ENCODE measurements around the gene ZNF83. TPM values are rescaled to one million over a fixed set of nuclear protein-coding genes. Genes with fewer than 3 reads are reported as not detected.
"Not testable (repeated sequence)": the region's sequence is repeated elsewhere in the genome, so short reads cannot be mapped to it uniquely, and the experiment has no call there.

Gene ZNF83
- total RNA-seq, 1 experiment from 2014 or later, result 34.6 TPM

DNA sequence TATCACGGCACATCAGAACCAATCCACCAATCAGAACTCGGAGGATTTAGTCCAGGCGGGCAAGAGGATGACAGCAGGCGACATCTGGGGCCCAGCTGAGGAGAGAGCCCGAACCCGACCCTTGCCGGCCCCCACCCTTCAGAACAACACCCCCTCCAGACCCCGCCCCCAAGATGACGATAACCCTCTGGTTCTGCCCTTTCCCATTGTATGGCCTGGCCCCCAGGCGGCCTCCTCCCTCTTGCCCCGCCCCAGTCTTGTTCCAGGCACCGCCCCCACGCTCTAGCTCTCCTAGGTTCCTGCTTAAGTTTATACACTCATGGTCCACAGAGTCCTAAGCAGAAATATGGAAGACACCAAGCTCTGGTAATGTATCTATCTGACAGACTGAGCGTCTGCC is 2.8 kb upstream of the ZNF83 start:
- DNase-seq (ENCODE audit: extremely low read depth, low read depth), result no peak

DNA sequence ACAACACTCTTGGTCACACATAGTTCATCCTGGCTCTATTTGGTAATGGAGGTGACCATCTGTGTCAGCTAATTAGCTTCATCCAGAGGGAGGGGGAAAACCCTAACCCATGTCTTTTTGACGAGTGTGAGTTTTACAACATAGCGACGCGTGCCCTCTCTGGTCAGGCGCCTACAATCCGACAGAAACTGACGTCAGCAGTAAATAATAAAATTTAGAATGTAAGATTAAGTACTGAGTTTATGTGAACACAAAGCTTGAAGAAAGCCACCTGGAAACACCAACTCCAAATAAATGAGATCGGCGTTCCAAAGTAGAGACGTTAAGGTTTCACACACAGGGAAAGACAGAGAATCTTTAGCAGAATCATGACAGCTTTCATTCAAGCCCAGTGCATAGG is 1.8 kb upstream of the ZNF83 start:
- no peak for DNase-seq (ENCODE audit: extremely low read depth, low read depth)

DNA sequence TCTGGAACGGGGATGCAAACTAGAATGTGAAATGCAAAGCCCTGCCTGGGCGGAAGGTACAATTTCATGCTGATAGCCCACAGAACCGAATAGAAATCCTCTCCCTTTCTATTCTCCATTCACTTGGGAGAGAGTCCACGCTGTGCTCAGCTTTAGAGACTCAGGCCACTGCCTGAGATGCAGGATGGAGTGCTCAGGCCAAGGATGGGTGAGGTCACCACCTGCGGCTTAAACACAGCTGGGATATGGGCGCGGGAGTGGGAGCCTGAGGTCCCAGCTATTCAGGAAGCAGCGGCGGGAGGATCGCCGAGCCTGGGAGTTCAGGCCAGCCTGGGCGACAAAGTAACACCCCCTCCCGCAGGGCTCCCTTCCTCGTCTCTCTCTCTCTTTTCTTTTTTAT is 446 bp upstream of the ZNF83 start:
- no peak for DNase-seq (ENCODE audit: extremely low read depth, low read depth)

DNA sequence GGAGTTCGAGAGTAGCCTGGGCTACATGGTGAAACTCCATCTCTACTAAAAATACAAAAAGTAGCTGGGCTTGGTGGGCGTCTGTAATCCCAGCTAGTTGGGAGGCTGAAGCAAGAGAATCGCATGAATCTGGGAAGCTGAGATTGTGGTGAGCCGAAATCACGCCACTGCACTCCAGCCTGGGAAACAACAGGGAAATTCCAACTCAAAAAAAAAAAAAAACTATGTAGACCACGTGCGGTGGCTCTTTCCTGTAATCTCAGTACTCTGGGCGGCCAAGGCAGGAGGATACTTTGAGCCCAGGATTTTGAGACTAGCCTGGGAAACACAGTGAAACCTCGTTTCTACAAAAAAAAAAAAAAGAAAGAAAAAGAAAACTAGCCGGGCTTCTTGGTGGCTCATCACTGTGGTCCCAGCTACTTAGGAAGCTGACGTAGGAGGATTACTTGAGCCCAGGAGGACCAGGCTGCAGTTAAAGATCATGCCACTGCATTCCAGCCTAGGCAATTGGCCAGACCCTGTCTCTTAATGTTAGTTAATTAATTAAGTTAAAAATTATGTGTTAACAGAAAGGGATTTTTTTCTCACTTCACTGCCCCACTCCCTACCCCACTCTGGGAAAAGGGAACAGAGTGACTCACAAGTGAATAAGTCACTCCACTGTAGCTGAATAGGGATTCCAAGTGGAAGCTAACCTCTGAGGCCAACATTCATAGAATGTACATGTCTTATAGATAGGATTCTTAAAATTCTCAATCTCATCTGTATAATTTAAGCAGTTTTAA is 2.2 kb downstream of the ZNF83 start:
- no peak for DNase-seq (ENCODE audit: extremely low read depth, low read depth)

- not testable (repeated sequence) for DNase-seq (ENCODE audit: extremely low read depth, low read depth)
Observed at GRCh38 chr19:52627441-52627840, 10.7 kb downstream of the ZNF83 start.

GRCh38 chr19:52626915-52627314 is 11.2 kb downstream of the ZNF83 start:
- no peak for DNase-seq (ENCODE audit: extremely low read depth, low read depth)

DNA sequence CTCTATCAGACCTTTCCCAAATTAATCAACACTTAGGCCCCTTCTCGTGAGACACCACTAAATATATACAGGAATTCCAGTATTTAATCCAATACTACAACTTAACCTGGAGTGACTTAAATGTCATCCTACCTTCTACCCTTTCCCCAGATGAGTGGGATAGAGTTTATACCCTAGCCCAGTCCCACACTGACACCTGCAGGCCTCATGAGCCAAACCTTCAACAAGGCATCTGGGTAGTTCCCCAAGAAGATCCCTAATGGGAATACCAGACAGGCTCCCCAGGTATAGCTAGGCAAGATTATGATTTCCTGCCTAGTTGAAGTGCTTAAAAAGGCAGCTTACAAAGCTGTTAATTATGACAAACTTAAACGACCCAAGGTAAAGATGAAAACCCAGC is 15.9 kb downstream of the ZNF83 start:
- no peak for DNase-seq (ENCODE audit: extremely low read depth, low read depth)

DNA sequence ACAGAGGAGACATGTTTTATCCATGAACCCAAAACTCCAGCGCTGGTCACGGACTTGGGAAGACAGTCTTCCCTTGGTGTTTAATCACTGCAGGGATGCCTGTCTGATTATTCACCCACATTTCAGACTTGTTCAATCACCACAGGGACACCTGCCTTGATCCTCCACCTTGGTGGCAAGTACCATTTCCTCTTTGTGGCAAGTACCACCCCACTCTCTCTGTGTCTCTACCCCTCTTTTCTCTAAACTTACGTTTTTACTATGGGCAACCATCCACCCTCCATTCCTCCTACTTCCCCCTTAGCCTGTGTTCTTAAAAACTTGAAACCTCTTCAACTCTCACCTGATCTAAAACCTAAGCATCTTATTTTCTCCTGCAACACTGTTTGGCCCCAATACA is 16.8 kb downstream of the ZNF83 start:
- DNase-seq (ENCODE audit: extremely low read depth, low read depth), result no peak

DNA sequence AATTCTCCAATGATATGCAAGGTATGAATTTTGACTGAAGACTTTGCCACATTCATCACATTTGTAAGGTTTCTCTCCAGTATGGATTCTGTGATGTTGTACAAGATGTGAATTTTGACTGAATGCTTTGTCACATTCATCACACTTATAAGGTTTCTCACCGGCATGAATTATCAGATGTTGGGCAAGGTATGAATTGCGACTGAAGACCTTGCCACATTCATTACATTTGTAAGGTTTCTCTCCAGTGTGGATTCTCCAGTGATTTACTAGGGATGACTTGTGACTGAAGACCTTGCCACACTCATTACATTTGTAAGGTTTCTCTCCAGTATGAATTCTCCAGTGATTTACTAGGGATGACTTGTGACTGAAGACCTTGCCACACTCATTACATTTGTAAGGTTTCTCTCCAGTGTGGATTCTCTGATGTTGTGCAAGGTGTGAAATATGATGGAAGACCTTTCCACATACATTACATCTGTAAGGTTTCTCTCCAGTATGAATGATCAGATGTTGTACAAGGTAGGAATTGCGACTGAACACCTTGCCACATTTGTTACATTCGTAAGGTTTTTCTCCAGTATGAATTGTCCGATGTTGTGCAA is 24.8 kb downstream of the ZNF83 start:
- no peak for DNase-seq (ENCODE audit: extremely low read depth, low read depth)

GRCh38 chr19:52603558-52604207 is 34.5 kb downstream of the ZNF83 start:
- no peak for DNase-seq (ENCODE audit: extremely low read depth, low read depth)

DNA sequence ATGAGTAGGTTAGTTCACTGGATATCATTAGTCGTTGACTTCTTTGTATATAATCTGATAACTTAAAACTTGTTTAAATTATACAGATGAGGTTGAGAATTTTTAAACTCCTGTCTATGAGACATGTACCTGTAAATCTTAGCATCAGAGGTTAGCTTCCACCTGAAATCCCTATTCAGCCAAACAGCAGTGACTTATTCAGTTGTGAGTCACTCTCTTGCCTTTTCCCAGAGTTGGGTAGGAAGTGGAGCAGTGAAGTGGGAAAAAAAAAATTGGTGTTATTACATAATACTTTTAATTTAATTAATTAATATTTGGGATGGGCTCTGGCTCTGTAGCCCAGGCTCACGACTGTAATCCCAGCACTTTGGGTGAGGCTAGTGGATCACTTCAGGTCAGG is 35.2 kb downstream of the ZNF83 start:
- DNase-seq (ENCODE audit: extremely low read depth, low read depth), result no peak

- DNase-seq (ENCODE audit: extremely low read depth, low read depth), result not testable (repeated sequence)
Observed at GRCh38 chr19:52601974-52602366, 36.2 kb downstream of the ZNF83 start.

GRCh38 chr19:52601025-52601973 is 36.9 kb downstream of the ZNF83 start:
- peak; percentile 64 for DNase-seq (ENCODE audit: extremely low read depth, low read depth)

GRCh38 chr19:52600639-52601024 is 37.5 kb downstream of the ZNF83 start:
- no peak for DNase-seq (ENCODE audit: extremely low read depth, low read depth)

DNA sequence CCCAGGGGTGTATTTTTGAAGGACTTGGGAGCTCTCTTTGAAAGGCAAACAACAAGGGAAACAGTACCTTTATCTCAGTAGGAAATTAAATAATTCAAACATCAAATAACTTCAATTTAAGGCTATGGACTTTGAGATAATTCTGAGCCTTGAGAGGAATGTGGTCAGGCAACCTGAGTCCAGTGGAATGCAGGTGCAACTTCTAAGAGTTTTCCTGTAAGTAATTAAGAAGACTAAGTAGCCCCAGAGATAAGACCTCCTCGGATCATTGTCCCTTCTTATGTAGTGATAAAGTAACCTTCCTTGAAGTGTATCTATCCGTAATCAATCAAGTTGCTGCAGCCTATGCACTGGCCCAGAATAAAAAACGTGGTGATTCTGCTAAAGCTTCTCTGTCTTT is 38.9 kb downstream of the ZNF83 start:
- no peak for DNase-seq (ENCODE audit: extremely low read depth, low read depth)

DNA sequence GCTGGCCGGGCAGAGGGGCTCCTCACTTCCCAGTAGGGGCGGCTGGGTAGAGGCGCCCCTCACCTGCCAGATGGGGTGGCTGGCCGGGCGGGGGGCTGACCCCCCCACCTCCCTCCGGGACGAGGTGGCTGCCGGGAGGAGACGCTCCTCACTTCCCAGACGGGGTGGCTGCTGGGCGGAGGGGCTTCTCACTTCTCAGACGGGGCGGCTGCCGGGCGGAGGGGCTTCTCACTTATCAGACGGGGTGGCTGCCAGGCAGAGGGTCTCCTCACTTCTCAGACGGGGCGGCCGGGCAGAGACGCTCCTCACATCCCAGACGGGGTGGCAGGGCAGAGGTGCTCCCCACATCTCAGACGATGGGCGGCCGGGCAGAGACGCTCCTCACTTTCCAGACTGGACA is 44.7 kb downstream of the ZNF83 start:
- DNase-seq (ENCODE audit: extremely low read depth, low read depth), result not testable (repeated sequence)

DNA sequence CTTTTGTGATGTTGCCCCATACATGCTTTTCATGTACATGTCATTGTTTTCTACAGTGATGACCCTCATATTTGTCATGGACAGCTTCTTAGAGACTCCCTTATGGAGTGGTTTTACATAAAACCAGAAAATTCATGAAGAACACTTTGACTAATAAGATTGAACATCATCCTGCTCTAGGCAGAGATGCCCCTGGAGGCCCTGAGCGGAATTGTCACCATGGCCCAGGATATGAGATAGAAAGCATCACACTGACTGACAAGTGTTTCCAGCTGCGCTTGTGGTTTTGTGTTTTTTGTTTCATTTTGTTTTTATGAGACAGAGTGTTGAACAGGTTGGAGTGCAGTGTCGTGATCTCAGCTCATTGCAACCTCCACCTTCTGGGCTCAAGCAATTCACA is 45.9 kb downstream of the ZNF83 start:
- no peak for DNase-seq (ENCODE audit: extremely low read depth, low read depth)

- no peak for DNase-seq (ENCODE audit: extremely low read depth, low read depth)
Observed at GRCh38 chr19:52590728-52591127, 47.4 kb downstream of the ZNF83 start.

- no peak for DNase-seq (ENCODE audit: extremely low read depth, low read depth)
Observed at GRCh38 chr19:52585604-52586003, 52.6 kb downstream of the ZNF83 start.

GRCh38 chr19:52584736-52585440 is 53.3 kb downstream of the ZNF83 start:
- no peak for DNase-seq (ENCODE audit: extremely low read depth, low read depth)
